Embryonic facial prominence (tissue), 1 donor: ENCODE measurements around the gene ROPN1.
"Not testable (repeated sequence)": the region's sequence is repeated elsewhere in the genome, so short reads cannot be mapped to it uniquely, and the experiment has no call there.

Source experiments
- DNase-seq: peaks from one replicate; pipeline ENCODE4 v3.0.0-alpha.2; 2016; ENCODE audit errors: extremely low spot score

The ROPN1 gene

GRCh38 chr3:123991730-123992588 lies at the start of gene ROPN1:
TSS of gene ROPN1 (minus strand) at chr3:123992124. CDS start at chr3:123980481, 11,643 bp downstream.
- not testable (repeated sequence) for DNase-seq

GRCh38 chr3:124041553-124041952 lies 49.6 kb upstream of the ROPN1 start:
- no peak for DNase-seq

GRCh38 chr3:124037326-124037725 lies 45.4 kb upstream of the ROPN1 start:
- DNase-seq = no peak

- not testable (repeated sequence) for DNase-seq
Observed at GRCh38 chr3:124036214-124036613, 44.3 kb upstream of the ROPN1 start.

GRCh38 chr3:124035463-124036121 lies 43.7 kb upstream of the ROPN1 start:
- no peak for DNase-seq

- DNase-seq = no peak
Observed at GRCh38 chr3:124034844-124035152, 42.9 kb upstream of the ROPN1 start.

- no peak for DNase-seq
Observed at GRCh38 chr3:124034016-124034843, 42.3 kb upstream of the ROPN1 start.

- DNase-seq = no peak
Observed at GRCh38 chr3:124033360-124034015, 41.6 kb upstream of the ROPN1 start, which contains the start of gene KALRN. TSS of gene KALRN (plus strand) at chr3:124033369.

GRCh38 chr3:124032881-124033359 lies 41.0 kb upstream of the ROPN1 start:
- DNase-seq = peak; percentile 90

- peak; percentile 23 for DNase-seq
Observed at GRCh38 chr3:124032311-124032880, 40.5 kb upstream of the ROPN1 start.

GRCh38 chr3:124026516-124026915 lies 34.6 kb upstream of the ROPN1 start:
- no peak for DNase-seq

- not testable (repeated sequence) for DNase-seq
Observed at GRCh38 chr3:124023531-124023930, 31.6 kb upstream of the ROPN1 start.

- no peak for DNase-seq
Observed at GRCh38 chr3:124019291-124019690, 27.4 kb upstream of the ROPN1 start.

- DNase-seq = not testable (repeated sequence)
Observed at GRCh38 chr3:124017502-124017901, 25.6 kb upstream of the ROPN1 start.

- DNase-seq = not testable (repeated sequence)
Observed at GRCh38 chr3:124016483-124016882, 24.6 kb upstream of the ROPN1 start.

- DNase-seq = no peak
Observed at GRCh38 chr3:124014366-124014942, 22.5 kb upstream of the ROPN1 start.

GRCh38 chr3:124008321-124008720 lies 16.4 kb upstream of the ROPN1 start:
- not testable (repeated sequence) for DNase-seq

- DNase-seq = no peak
Observed at GRCh38 chr3:124007186-124007585, 15.3 kb upstream of the ROPN1 start.

- not testable (repeated sequence) for DNase-seq
Observed at GRCh38 chr3:124002405-124003079, 10.6 kb upstream of the ROPN1 start.

- not testable (repeated sequence) for DNase-seq
Observed at GRCh38 chr3:124001366-124001765, 9.4 kb upstream of the ROPN1 start.
